Tibial artery (tissue), 4 donors: ENCODE results near the gene EDIL3.

Experiments
- DNase-seq, 2 donors: peaks; one replicate each; pipeline ENCODE4 v3.0.0-alpha.2; 2019
- H3K27ac ChIP-seq, 2 donors: fragments of 200-600 bp; sonication (generic) in 1 of 2; 1 replicate in 1 of 2; 2 replicates in 1 of 2; pipeline ENCODE4 v1.5.1; 2018 to 2019; ENCODE audit warnings: mild to moderate bottlenecking in 1 of 2
- H3K27me3 ChIP-seq, 2 donors: fragments of 200-600 bp; sonication (generic) in 1 of 2; one replicate each; pipeline versions ENCODE4 v1.5.1 to v1.6.0; 2016 to 2019
- H3K36me3 ChIP-seq, 3 donors: fragments of 200-600 bp; sonication (generic) in 2 of 3; one replicate each; pipeline ENCODE4 v1.5.1; 2016 to 2019; ENCODE audit warnings: mild to moderate bottlenecking in 2 of 3
- H3K4me1 ChIP-seq, 4 donors: fragments of 200-600 bp; sonication (generic) in 2 of 4; 1 replicate in 3 of 4; 2 replicates in 1 of 4; pipeline ENCODE4 v1.5.1; 2016 to 2019
- H3K4me3 ChIP-seq, 2 donors: fragments of 200-600 bp; sonication (generic) in 1 of 2; 1 replicate in 1 of 2; 2 replicates in 1 of 2; pipeline ENCODE4 v1.5.1; 2018 to 2019; ENCODE audit warnings: mild to moderate bottlenecking in 2 of 2
- H3K9me3 ChIP-seq, 3 donors: fragments of 200-600 bp; sonication (generic) in 1 of 3; one replicate each; pipeline ENCODE4 v1.5.1; 2016 to 2019
- intact Hi-C: fragments of 100-400 bp; cut with DNase I; formaldehyde crosslinking; loops from one replicate; pipeline ENCODE4 v1.15.0; 2023; ENCODE audit warnings: low total_unique reads
- TF ChIP-seq, protein P1 (sequence below), 2 experiments: fragments of 200-600 bp in 1 of 2; fragments of 450-650 bp in 1 of 2; IDR thresholded peaks; one replicate each; pipeline ENCODE4 v1.5.1; 2017 to 2019; ENCODE audit warnings: antibody characterized with exemption in 2 of 2, mild to moderate bottlenecking in 1 of 2, moderate library complexity in 1 of 2

The EDIL3 gene

GRCh38 chr5:84130006-84130580 lies 254.6 kb downstream of the EDIL3 start:
- intact Hi-C loops = no loop called here
- Histone ChIP-seq H3K9me3 (no peaks in the 10 kb centered on the region), H3K4me3 (no peak overlapping the region), H3K27me3 (no peaks in the 10 kb centered on the region), H3K36me3 (no peaks in the 10 kb centered on the region), H3K27ac (no peak overlapping the region), H3K4me1 (no peaks in the 10 kb centered on the region)
- no peak for DNase-seq
- TF ChIP-seq, protein P1, sequence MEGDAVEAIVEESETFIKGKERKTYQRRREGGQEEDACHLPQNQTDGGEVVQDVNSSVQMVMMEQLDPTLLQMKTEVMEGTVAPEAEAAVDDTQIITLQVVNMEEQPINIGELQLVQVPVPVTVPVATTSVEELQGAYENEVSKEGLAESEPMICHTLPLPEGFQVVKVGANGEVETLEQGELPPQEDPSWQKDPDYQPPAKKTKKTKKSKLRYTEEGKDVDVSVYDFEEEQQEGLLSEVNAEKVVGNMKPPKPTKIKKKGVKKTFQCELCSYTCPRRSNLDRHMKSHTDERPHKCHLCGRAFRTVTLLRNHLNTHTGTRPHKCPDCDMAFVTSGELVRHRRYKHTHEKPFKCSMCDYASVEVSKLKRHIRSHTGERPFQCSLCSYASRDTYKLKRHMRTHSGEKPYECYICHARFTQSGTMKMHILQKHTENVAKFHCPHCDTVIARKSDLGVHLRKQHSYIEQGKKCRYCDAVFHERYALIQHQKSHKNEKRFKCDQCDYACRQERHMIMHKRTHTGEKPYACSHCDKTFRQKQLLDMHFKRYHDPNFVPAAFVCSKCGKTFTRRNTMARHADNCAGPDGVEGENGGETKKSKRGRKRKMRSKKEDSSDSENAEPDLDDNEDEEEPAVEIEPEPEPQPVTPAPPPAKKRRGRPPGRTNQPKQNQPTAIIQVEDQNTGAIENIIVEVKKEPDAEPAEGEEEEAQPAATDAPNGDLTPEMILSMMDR (IDR thresholded peaks at IDR 0.05) = no peak

DNA sequence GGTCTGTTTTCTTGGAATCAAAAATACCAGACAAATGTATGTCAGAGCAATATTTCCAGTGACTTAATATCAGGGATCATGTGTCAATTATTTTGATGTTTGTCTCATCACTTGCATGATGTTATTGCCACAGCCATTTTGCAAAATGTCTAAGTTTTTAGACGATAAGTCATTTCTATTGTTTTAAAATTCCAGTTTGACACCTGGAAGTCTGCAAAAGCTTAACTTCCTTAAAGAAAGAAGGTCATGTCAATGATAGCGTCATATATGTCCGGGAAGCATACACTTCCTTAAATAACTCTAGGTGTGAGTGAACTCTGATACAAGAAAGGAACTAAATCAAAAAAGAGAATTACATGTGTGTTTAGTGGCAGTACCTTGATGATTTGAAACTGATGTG lies 259.5 kb downstream of the EDIL3 start:
- TF ChIP-seq, protein P1 (IDR thresholded peaks at IDR 0.05) = no peak
- Histone ChIP-seq H3K4me3 (no peak overlapping the region), H3K9me3 (no peaks in the 10 kb centered on the region), H3K36me3 (no peaks in the 10 kb centered on the region), H3K27me3 (no peaks in the 10 kb centered on the region), H3K4me1 (no peaks in the 10 kb centered on the region), H3K27ac (no peak overlapping the region)
- no peak for DNase-seq
- intact Hi-C loops = no loop called here

GRCh38 chr5:84119252-84119651 lies 265.4 kb downstream of the EDIL3 start:
- Histone ChIP-seq H3K4me1 (no peaks in the 10 kb centered on the region), H3K27ac (no peak overlapping the region), H3K27me3 (no peaks in the 10 kb centered on the region), H3K4me3 (no peak overlapping the region), H3K36me3 (no peaks in the 10 kb centered on the region), H3K9me3 (no peaks in the 10 kb centered on the region)
- no peak for DNase-seq
- intact Hi-C loops = no loop called here
- TF ChIP-seq, protein P1 (IDR thresholded peaks at IDR 0.05) = no peak

DNA sequence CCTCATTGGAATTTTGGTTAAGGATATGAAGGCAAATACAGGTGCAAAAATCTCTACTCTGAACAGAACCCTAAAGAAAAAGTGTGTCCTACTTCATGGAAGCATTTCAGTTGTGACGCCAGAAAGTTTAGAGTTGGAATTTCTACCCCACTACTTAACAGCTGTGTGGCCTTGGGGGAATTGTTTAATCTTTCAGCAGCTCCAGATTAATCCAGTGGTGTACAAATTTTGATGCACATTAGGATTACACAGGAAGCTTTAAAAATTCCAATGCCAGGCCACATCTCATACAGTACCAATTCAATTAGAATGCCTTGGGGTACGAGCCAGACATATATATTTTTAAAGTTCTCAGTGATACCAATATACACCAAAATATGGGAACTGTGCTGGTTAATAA lies 266.1 kb downstream of the EDIL3 start:
- intact Hi-C loops = no loop called here
- TF ChIP-seq, protein P1 (IDR thresholded peaks at IDR 0.05) = no peak
- no peaks in the 10 kb centered on the region for H3K36me3 ChIP-seq
- no peaks in the 10 kb centered on the region for H3K27me3 ChIP-seq
- no peak for DNase-seq
- H3K9me3 ChIP-seq = no peaks in the 10 kb centered on the region
- H3K27ac ChIP-seq = no peak overlapping the region
- H3K4me3 ChIP-seq = no peak overlapping the region
- H3K4me1 ChIP-seq = no peaks in the 10 kb centered on the region

DNA sequence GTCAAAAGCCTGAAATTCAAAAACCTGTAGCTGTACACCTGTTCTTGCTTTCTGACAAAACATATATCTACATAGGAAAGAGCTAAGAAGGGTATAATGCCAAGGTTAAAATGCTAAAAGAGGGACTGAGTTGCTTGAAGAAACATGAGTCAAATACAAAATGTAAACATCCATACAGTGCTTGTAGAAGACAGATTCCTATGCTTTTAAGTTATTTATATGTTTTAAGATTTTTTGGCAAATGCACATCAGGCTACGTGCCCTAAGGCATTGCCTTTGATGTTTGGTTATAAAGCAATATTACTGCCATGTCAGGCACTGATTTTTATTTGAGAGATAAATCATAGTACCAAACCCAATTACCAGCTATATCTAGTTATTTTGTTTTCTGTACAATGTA lies 269.0 kb downstream of the EDIL3 start:
- intact Hi-C loops = no loop called here
- Histone ChIP-seq H3K27ac (no peak overlapping the region), H3K4me3 (no peak overlapping the region), H3K27me3 (no peaks in the 10 kb centered on the region), H3K36me3 (no peaks in the 10 kb centered on the region), H3K4me1 (no peaks in the 10 kb centered on the region), H3K9me3 (no peaks in the 10 kb centered on the region)
- TF ChIP-seq, protein P1 (IDR thresholded peaks at IDR 0.05) = no peak
- DNase-seq = no peak
